ENCODE measurements around the gene C2orf68.

C2orf68 gene

GRCh38 chr2:85602476-85603234 is 9.2 kb downstream of the C2orf68 start, which contains the start of gene TMEM150A:
TSS of gene TMEM150A (minus strand) at chr2:85602698. CDS start at chr2:85601948, 750 bp downstream.
- TF ChIP-seq CTCF (IDR thresholded peaks at IDR 0.05; ENCODE audit: insufficient read depth, low read length, poor library complexity, severe bottlenecking): no peak
- no peak for TF ChIP-seq EZH2phosphoT487 (conservative IDR thresholded peaks at IDR 0.05; ENCODE audit: low read length)
- Histone ChIP-seq H3K9me3 (ENCODE audit: insufficient read depth, low read length) (no peaks in the 10 kb centered on the region), H3K9me2 (replicated peaks; ENCODE audit: insufficient read depth, low read length) (no peaks in the 10 kb centered on the region), H3K4me2 (ENCODE audit: low read depth, low read length, poor library complexity, severe bottlenecking) (peak within 1 kb of the TSS; percentile 74), H2AFZ (ENCODE audit: low read depth, low read length, severe bottlenecking) (peak within 1 kb of the TSS; percentile 61), H3K4me3 (ENCODE audit: insufficient read depth, low read length, poor library complexity, severe bottlenecking) (peak within 1 kb of the TSS; percentile 67), H3K27me3 (ENCODE audit: low read length) (no peaks in the 10 kb centered on the region), H4K20me1 (ENCODE audit: low read depth, low read length) (no peaks in the 10 kb centered on the region), H3F3A (ENCODE audit: insufficient read depth) (no peaks in the 10 kb centered on the region), H3K79me2 (ENCODE audit: insufficient read depth, low read length) (no peaks in the 10 kb centered on the region), H3K27ac (ENCODE audit: low read depth, low read length) (no peak within 1 kb of the TSS), H3K36me3 (ENCODE audit: low read length) (no peaks in the 10 kb centered on the region), H3K9ac (ENCODE audit: low read length) (peak within 1 kb of the TSS; percentile 56)

- no peaks in the 10 kb centered on the region for H3K27me3 ChIP-seq (ENCODE audit: low read length)
- H3K36me3 ChIP-seq (ENCODE audit: low read length): no peaks in the 10 kb centered on the region
- no peaks in the 10 kb centered on the region for H3F3A ChIP-seq (ENCODE audit: insufficient read depth)
- H3K27ac ChIP-seq (ENCODE audit: low read depth, low read length): no peak overlapping the region
- H3K9ac ChIP-seq (ENCODE audit: low read length): peak overlapping the region; percentile 56
- H3K4me3 ChIP-seq (ENCODE audit: insufficient read depth, low read length, poor library complexity, severe bottlenecking): peak overlapping the region; percentile 67
- no peak overlapping the region for H2AFZ ChIP-seq (ENCODE audit: low read depth, low read length, severe bottlenecking)
- no peaks in the 10 kb centered on the region for H3K9me2 ChIP-seq (replicated peaks; ENCODE audit: insufficient read depth, low read length)
- no peaks in the 10 kb centered on the region for H3K9me3 ChIP-seq (ENCODE audit: insufficient read depth, low read length)
- peaks cover 2% of the 10 kb centered on the region; the same call in 1 of the 2 replicates for H3K79me2 ChIP-seq (ENCODE audit: insufficient read depth, low read length)
- H4K20me1 ChIP-seq (ENCODE audit: low read depth, low read length): no peaks in the 10 kb centered on the region
- TF ChIP-seq EZH2phosphoT487 (conservative IDR thresholded peaks at IDR 0.05; ENCODE audit: low read length) (no peak), CTCF (IDR thresholded peaks at IDR 0.05; ENCODE audit: insufficient read depth, low read length, poor library complexity, severe bottlenecking) (no peak)
- peak overlapping the region; percentile 74 for H3K4me2 ChIP-seq (ENCODE audit: low read depth, low read length, poor library complexity, severe bottlenecking)
These were observed 9.9 kb downstream of the C2orf68 start for GRCh38 chr2:85601771-85602475.

- Histone ChIP-seq H3K4me2 (ENCODE audit: low read depth, low read length, poor library complexity, severe bottlenecking) (no peak overlapping the region), H3K79me2 (ENCODE audit: insufficient read depth, low read length) (peaks cover 10% of the 10 kb centered on the region), H3K9ac (ENCODE audit: low read length) (no peak overlapping the region), H3K9me2 (replicated peaks; ENCODE audit: insufficient read depth, low read length) (no peaks in the 10 kb centered on the region), H4K20me1 (ENCODE audit: low read depth, low read length) (no peaks in the 10 kb centered on the region), H3K4me3 (ENCODE audit: insufficient read depth, low read length, poor library complexity, severe bottlenecking) (no peak overlapping the region), H3K9me3 (ENCODE audit: insufficient read depth, low read length) (no peaks in the 10 kb centered on the region), H3K27ac (ENCODE audit: low read depth, low read length) (no peak overlapping the region), H3K27me3 (ENCODE audit: low read length) (no peaks in the 10 kb centered on the region), H3K36me3 (ENCODE audit: low read length) (no peaks in the 10 kb centered on the region), H2AFZ (ENCODE audit: low read depth, low read length, severe bottlenecking) (no peak overlapping the region), H3F3A (ENCODE audit: insufficient read depth) (no peaks in the 10 kb centered on the region)
- TF ChIP-seq EZH2phosphoT487 (conservative IDR thresholded peaks at IDR 0.05; ENCODE audit: low read length) (no peak), CTCF (IDR thresholded peaks at IDR 0.05; ENCODE audit: insufficient read depth, low read length, poor library complexity, severe bottlenecking) (no peak)
These were observed 10.7 kb downstream of the C2orf68 start for GRCh38 chr2:85600951-85601770.

Data from SU-DHL-6 (cell line).